ENCODE results near the gene MSI2.

Gene MSI2

GRCh38 chr17:57554826-57555635 is 298.7 kb downstream of the MSI2 start:
- H3K9ac ChIP-seq (ENCODE audit: insufficient read length, low read depth) = no peak overlapping the region
- peaks cover 35% of the 10 kb centered on the region for H3K4me1 ChIP-seq (ENCODE audit: insufficient read depth, insufficient read length)
- DNase-seq (ENCODE audit: low read depth, low spot score) = no peak
- H3K36me3 ChIP-seq (ENCODE audit: insufficient read depth, insufficient read length, low read length) = no peaks in the 10 kb centered on the region
- H3K27me3 ChIP-seq (ENCODE audit: insufficient read depth, insufficient read length) = no peaks in the 10 kb centered on the region
- no peaks in the 10 kb centered on the region for H3K9me3 ChIP-seq (ENCODE audit: insufficient read depth, low read length)
- TF ChIP-seq SUZ12 (IDR thresholded peaks at IDR 0.05; ENCODE audit: extremely low read depth, insufficient read depth, insufficient read length) = no peak
- no peak for TF ChIP-seq YY1 (IDR thresholded peaks at IDR 0.05; ENCODE audit: insufficient read depth, insufficient read length)
- no peak for TF ChIP-seq ZNF274 (IDR thresholded peaks at IDR 0.05; ENCODE audit: low read depth, low read length)
- no peak overlapping the region for H3K4me3 ChIP-seq (ENCODE audit: insufficient read length, low read depth)

- H3K27me3 ChIP-seq (ENCODE audit: insufficient read depth, insufficient read length) = no peaks in the 10 kb centered on the region
- H3K9me3 ChIP-seq (ENCODE audit: insufficient read depth, low read length) = no peaks in the 10 kb centered on the region
- DNase-seq (ENCODE audit: low read depth, low spot score) = no peak
- no peak for TF ChIP-seq SUZ12 (IDR thresholded peaks at IDR 0.05; ENCODE audit: extremely low read depth, insufficient read depth, insufficient read length)
- no peak for TF ChIP-seq YY1 (IDR thresholded peaks at IDR 0.05; ENCODE audit: insufficient read depth, insufficient read length)
- TF ChIP-seq ZNF274 (IDR thresholded peaks at IDR 0.05; ENCODE audit: low read depth, low read length) = no peak
- peaks cover 35% of the 10 kb centered on the region for H3K4me1 ChIP-seq (ENCODE audit: insufficient read depth, insufficient read length)
- no peak overlapping the region for H3K4me3 ChIP-seq (ENCODE audit: insufficient read length, low read depth)
- no peak overlapping the region for H3K9ac ChIP-seq (ENCODE audit: insufficient read length, low read depth)
- H3K36me3 ChIP-seq (ENCODE audit: insufficient read depth, insufficient read length, low read length) = no peaks in the 10 kb centered on the region
Measured at GRCh38 chr17:57555636-57556175, 299.4 kb downstream of the MSI2 start.

GRCh38 chr17:57556320-57556719 is 300.0 kb downstream of the MSI2 start:
- Histone ChIP-seq H3K4me3 (ENCODE audit: insufficient read length, low read depth) (no peak overlapping the region), H3K9ac (ENCODE audit: insufficient read length, low read depth) (no peak overlapping the region)

GRCh38 chr17:57556977-57557376 is 300.7 kb downstream of the MSI2 start:
- H3K27me3 ChIP-seq (ENCODE audit: insufficient read depth, insufficient read length) = no peaks in the 10 kb centered on the region
- TF ChIP-seq YY1 (IDR thresholded peaks at IDR 0.05; ENCODE audit: insufficient read depth, insufficient read length) = no peak
- TF ChIP-seq ZNF274 (IDR thresholded peaks at IDR 0.05; ENCODE audit: low read depth, low read length) = no peak
- TF ChIP-seq SUZ12 (IDR thresholded peaks at IDR 0.05; ENCODE audit: extremely low read depth, insufficient read depth, insufficient read length) = no peak
- peaks cover 26% of the 10 kb centered on the region for H3K4me1 ChIP-seq (ENCODE audit: insufficient read depth, insufficient read length)
- no peaks in the 10 kb centered on the region for H3K9me3 ChIP-seq (ENCODE audit: insufficient read depth, low read length)
- H3K9ac ChIP-seq (ENCODE audit: insufficient read length, low read depth) = no peak overlapping the region
- H3K4me3 ChIP-seq (ENCODE audit: insufficient read length, low read depth) = no peak overlapping the region
- no peak for DNase-seq (ENCODE audit: low read depth, low spot score)
- H3K36me3 ChIP-seq (ENCODE audit: insufficient read depth, insufficient read length, low read length) = no peaks in the 10 kb centered on the region

More at GRCh38 chr17:57556320-57556719, 300.0 kb downstream of the MSI2 start:
- H3K27me3 ChIP-seq (ENCODE audit: insufficient read depth, insufficient read length) = no peaks in the 10 kb centered on the region
- DNase-seq (ENCODE audit: low read depth, low spot score) = no peak
- H3K9me3 ChIP-seq (ENCODE audit: insufficient read depth, low read length) = no peaks in the 10 kb centered on the region
- peaks cover 32% of the 10 kb centered on the region for H3K4me1 ChIP-seq (ENCODE audit: insufficient read depth, insufficient read length)
- H3K36me3 ChIP-seq (ENCODE audit: insufficient read depth, insufficient read length, low read length) = no peaks in the 10 kb centered on the region
- no peak for TF ChIP-seq YY1 (IDR thresholded peaks at IDR 0.05; ENCODE audit: insufficient read depth, insufficient read length)
- no peak for TF ChIP-seq ZNF274 (IDR thresholded peaks at IDR 0.05; ENCODE audit: low read depth, low read length)
- no peak for TF ChIP-seq SUZ12 (IDR thresholded peaks at IDR 0.05; ENCODE audit: extremely low read depth, insufficient read depth, insufficient read length)

- Histone ChIP-seq H3K4me1 (ENCODE audit: insufficient read depth, insufficient read length) (peaks cover 23% of the 10 kb centered on the region), H3K9ac (ENCODE audit: insufficient read length, low read depth) (no peak overlapping the region), H3K4me3 (ENCODE audit: insufficient read length, low read depth) (no peak overlapping the region), H3K36me3 (ENCODE audit: insufficient read depth, insufficient read length, low read length) (no peaks in the 10 kb centered on the region), H3K27me3 (ENCODE audit: insufficient read depth, insufficient read length) (no peaks in the 10 kb centered on the region), H3K9me3 (ENCODE audit: insufficient read depth, low read length) (no peaks in the 10 kb centered on the region)
- no peak for DNase-seq (ENCODE audit: low read depth, low spot score)
- TF ChIP-seq ZNF274 (IDR thresholded peaks at IDR 0.05; ENCODE audit: low read depth, low read length) (no peak), YY1 (IDR thresholded peaks at IDR 0.05; ENCODE audit: insufficient read depth, insufficient read length) (no peak), SUZ12 (IDR thresholded peaks at IDR 0.05; ENCODE audit: extremely low read depth, insufficient read depth, insufficient read length) (no peak)
Measured at GRCh38 chr17:57557416-57557815, 301.1 kb downstream of the MSI2 start.

GRCh38 chr17:57557834-57558681 is 301.7 kb downstream of the MSI2 start:
- H3K4me1 ChIP-seq (ENCODE audit: insufficient read depth, insufficient read length) = peaks cover 21% of the 10 kb centered on the region
- no peaks in the 10 kb centered on the region for H3K27me3 ChIP-seq (ENCODE audit: insufficient read depth, insufficient read length)
- H3K4me3 ChIP-seq (ENCODE audit: insufficient read length, low read depth) = no peak overlapping the region
- TF ChIP-seq ZNF274 (IDR thresholded peaks at IDR 0.05; ENCODE audit: low read depth, low read length) = no peak
- TF ChIP-seq YY1 (IDR thresholded peaks at IDR 0.05; ENCODE audit: insufficient read depth, insufficient read length) = no peak
- TF ChIP-seq SUZ12 (IDR thresholded peaks at IDR 0.05; ENCODE audit: extremely low read depth, insufficient read depth, insufficient read length) = no peak
- no peaks in the 10 kb centered on the region for H3K9me3 ChIP-seq (ENCODE audit: insufficient read depth, low read length)
- no peaks in the 10 kb centered on the region for H3K36me3 ChIP-seq (ENCODE audit: insufficient read depth, insufficient read length, low read length)
- H3K9ac ChIP-seq (ENCODE audit: insufficient read length, low read depth) = no peak overlapping the region
- DNase-seq (ENCODE audit: low read depth, low spot score) = no peak

GRCh38 chr17:57559226-57559625 is 302.9 kb downstream of the MSI2 start:
- Histone ChIP-seq H3K36me3 (ENCODE audit: insufficient read depth, insufficient read length, low read length) (no peaks in the 10 kb centered on the region), H3K4me3 (ENCODE audit: insufficient read length, low read depth) (no peak overlapping the region), H3K9me3 (ENCODE audit: insufficient read depth, low read length) (no peaks in the 10 kb centered on the region), H3K27me3 (ENCODE audit: insufficient read depth, insufficient read length) (no peaks in the 10 kb centered on the region), H3K4me1 (ENCODE audit: insufficient read depth, insufficient read length) (peaks cover 19% of the 10 kb centered on the region), H3K9ac (ENCODE audit: insufficient read length, low read depth) (no peak overlapping the region)
- no peak for DNase-seq (ENCODE audit: low read depth, low spot score)
- no peak for TF ChIP-seq SUZ12 (IDR thresholded peaks at IDR 0.05; ENCODE audit: extremely low read depth, insufficient read depth, insufficient read length)
- TF ChIP-seq ZNF274 (IDR thresholded peaks at IDR 0.05; ENCODE audit: low read depth, low read length) = no peak
- TF ChIP-seq YY1 (IDR thresholded peaks at IDR 0.05; ENCODE audit: insufficient read depth, insufficient read length) = no peak
